Stimulated activated CD4-positive, alpha-beta T cell treated with anti-CD3 and anti-CD28 coated beads, Interleukin-1b, Interleukin-23, amount 100 ng/mL, for 4 hours (primary cell): ENCODE results near the gene SFSWAP.
"Not testable (repeated sequence)": the region's sequence is repeated elsewhere in the genome, so short reads cannot be mapped to it uniquely, and the experiment has no call there.

ENCODE experiments used
- DNase-seq, 2 donors: peaks; one replicate each; pipeline ENCODE4 v3.0.0-alpha.2; 2020; ENCODE audit warnings: low read depth in 2 of 2

SFSWAP gene

GRCh38 chr12:131710464-131711457 lies at the start of gene SFSWAP:
TSS of gene SFSWAP (plus strand) at chr12:131711090. CDS start at chr12:131711230, 140 bp downstream.
- DNase-seq, result peak; percentile 63 to 75

- DNase-seq, result not testable (repeated sequence)
These were observed 49.5 kb upstream of the SFSWAP start for GRCh38 chr12:131661170-131661985.

DNA sequence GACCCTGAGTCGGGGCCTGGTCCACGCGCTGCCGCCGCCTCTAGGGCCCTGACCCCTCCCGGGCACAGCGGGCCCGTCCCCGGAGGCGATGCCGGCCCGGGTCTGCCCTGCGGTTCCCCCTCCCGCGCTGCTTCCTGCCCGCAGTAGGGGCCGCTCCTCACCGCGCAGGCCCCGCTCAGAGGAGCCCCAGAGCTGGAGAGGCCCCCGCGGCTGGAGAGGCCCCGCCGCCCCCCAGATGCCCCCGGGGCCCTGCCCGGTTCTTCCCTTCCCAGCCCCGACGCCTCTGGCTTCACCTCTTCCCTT lies 49.0 kb upstream of the SFSWAP start:
- not testable (repeated sequence) for DNase-seq

DNA sequence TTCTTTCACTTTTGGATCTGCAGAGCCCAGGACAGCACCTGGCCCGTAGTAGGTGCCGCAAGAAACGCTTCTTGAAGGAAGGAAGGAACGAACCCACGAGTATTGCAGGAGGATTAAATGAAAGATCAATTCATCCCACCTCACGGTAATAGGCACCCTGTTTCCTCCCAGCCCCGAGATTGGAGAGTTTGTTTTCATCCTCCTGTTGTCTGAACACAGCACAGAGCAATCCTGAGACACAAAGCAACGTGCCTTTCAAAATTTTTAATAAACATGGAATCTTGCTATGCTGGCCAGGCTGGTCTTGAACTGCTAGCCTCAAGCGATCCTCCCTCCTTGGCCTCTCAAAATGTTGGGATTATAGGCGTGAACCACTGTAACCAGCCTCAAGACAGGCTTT lies 48.5 kb upstream of the SFSWAP start:
- DNase-seq, result not testable (repeated sequence)

GRCh38 chr12:131665666-131666065 lies 45.2 kb upstream of the SFSWAP start:
- not testable (repeated sequence) for DNase-seq

DNA sequence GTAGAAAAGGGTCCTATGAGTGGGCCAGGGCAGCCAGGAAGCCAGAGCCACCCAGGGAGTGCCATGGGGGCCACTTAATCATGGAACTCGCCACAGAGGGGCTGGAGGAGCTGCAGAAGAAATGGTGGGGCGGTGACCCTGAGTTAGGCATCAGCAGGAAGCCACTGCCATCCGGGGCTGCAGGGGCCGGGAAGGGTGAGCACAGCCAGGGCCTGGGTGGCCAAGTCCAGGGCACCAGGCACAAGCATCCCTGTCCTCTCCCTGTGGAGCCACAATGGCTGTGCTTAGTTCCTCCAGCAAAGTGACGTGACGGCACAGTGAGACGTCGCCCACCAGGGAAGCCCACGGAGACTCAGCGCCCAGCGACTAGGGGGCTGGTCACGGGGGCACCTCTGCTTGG lies 44.4 kb upstream of the SFSWAP start:
- not testable (repeated sequence) for DNase-seq

DNA sequence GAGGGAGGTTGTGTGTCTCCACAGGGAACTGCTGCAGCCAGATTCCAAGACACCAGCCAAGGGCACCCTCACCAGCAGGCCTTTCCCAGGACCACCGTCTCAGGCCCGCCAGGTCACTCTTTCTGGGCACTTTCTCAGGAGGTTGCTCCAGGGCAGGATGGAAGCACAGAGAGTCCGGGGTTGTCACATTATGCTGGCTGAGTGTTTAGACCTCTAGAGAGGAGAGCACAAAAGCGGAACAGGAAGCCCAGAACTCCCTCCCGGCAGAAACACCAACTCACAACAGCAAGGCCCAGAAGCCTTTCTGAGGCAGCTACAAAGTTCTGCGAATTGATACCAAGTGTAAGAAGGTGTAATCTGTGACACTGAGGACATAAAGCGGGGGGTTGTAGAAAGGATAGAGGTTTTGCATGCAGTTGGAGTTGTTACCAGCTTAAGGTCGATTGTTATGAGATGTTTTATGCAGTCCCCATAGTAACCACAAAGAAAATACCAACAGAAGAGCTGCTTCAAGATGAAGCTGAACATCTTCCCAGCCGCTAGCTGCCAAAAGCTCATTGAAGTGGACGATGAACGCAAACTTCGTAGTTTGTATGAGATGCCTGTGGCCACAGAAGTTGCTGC lies 43.8 kb upstream of the SFSWAP start:
- not testable (repeated sequence) for DNase-seq

DNA sequence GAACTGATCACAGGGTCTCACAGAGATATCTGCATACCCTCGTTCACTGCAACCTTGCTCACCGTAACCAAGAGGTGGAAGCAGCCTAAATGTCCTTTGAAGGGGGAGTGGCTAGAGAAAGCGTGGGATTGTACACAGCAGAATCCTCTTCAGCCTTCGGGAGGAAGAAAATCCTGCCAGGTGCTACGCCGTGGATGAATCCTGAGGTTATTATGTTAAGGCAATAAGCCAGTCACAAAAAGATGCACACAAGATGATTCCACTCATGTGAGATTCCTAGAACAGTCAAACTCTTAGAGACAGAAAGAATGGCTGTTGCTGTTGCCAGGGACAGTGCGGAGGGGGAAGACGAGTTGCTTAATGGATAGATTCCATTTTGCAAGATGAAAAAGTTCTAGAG lies 39.6 kb upstream of the SFSWAP start:
- no peak for DNase-seq

DNA sequence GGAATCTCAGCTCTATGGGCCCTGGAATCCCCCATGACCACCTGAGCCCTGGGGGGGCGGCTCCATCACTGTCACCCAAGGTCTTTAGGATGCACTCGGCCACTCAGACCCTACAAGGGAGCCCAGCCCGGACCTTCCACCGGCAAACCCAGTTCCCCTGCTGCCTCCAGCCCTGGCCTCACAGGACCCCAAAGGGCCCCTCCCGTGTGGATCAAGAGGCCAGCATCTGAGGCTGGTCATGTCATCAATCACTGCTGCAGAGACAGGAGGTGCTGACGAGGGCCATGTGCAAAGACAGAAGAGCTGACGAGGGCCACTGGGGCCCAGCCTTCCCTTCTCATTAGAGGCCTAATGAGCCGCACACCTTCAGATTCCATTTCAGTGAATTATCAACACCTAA lies 39.0 kb upstream of the SFSWAP start:
- DNase-seq, result no peak

DNA sequence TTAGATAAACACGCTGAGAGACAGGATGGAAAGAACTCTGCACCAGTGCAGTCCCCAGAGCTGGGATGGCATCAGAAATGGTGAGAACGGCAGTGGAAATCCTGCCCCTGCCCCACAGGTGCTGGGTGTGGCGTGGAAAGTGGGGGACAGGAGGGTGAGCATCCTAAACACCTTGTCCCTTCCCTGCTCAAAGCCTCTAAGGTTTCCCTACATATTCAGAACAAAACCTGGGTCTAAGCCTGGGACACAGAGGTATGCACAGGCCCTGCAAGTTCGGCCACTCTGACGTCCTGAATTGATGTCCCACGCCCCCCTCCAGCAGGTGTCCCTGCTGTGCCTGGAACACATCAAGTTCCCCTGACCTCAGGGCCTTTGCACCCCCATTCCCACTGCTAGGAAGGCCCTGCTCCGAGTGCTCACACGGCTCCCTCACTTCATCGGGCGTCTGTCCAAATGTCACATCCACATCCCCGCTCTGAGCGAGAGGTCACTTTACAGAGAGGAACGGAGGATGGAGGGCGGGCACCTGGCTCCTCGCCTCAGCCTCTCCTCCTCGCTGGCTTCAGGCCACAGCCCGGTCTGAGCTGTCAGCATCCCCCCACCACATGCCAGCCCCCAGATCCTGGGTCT lies 38.5 kb upstream of the SFSWAP start:
- DNase-seq, result no peak

DNA sequence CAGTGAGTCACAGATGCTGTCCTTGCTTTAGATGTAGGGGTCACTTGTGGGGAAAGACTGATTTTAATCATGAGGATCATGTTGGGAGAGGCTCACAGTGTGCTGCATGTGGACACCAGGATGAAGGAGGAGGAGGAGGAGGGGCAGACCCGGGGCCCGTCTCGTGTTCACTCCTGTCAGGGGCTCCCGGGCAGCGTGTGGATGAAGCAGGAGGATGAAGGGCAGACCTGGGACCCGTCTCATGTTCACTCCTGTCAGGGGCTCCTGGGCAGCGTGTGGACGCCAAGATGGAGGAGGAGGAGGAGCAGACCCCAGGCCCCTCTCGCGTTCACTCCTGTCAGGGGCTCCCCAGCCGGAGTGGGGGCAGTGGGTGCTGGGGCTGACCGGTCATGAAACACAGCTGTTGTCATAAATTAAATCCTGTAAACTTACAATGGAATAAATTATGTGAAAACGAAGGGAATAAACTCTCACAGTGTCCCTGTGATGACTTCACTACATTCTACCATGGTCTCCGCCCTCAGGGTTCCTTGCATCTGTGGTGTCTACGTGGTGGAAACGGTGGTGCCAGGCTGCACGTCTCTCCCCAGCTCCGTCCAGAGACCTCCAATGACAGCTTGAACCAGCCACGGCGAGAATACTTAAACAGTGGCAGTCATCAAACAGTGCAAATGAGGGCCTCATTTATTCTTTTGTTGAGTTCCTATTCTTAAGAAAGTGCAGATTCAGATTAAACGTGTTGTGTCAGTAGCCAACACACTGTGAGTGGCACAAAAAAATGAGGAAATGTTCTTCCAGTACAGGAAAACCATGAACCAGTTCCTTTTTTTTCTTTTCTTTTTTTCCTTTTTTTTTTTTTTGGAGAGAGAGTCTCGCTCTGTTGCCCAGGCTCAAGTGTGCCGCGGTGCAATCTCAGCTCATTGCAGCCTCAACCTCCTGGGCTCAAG lies 37.7 kb upstream of the SFSWAP start:
- DNase-seq, result no peak

DNA sequence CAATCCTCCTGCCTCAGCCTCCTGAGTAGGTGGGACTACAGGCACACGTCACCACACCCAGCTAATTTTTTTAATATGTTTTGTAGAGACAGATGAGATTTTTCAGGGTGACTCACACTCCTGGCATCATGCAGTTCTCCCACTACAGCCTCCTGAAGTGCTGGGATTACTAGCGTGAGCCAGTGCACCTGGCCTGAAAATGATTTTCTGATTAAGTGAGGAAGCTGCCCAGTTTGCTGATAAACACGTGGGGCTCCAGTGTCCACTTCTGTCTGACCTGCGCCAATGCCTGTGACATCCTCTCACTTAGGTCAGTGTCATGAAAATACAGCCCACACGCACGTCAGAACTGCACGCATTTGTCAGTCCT lies 37.0 kb upstream of the SFSWAP start:
- DNase-seq, result no peak

GRCh38 chr12:131674373-131674772 lies 36.5 kb upstream of the SFSWAP start:
- DNase-seq, result no peak

DNA sequence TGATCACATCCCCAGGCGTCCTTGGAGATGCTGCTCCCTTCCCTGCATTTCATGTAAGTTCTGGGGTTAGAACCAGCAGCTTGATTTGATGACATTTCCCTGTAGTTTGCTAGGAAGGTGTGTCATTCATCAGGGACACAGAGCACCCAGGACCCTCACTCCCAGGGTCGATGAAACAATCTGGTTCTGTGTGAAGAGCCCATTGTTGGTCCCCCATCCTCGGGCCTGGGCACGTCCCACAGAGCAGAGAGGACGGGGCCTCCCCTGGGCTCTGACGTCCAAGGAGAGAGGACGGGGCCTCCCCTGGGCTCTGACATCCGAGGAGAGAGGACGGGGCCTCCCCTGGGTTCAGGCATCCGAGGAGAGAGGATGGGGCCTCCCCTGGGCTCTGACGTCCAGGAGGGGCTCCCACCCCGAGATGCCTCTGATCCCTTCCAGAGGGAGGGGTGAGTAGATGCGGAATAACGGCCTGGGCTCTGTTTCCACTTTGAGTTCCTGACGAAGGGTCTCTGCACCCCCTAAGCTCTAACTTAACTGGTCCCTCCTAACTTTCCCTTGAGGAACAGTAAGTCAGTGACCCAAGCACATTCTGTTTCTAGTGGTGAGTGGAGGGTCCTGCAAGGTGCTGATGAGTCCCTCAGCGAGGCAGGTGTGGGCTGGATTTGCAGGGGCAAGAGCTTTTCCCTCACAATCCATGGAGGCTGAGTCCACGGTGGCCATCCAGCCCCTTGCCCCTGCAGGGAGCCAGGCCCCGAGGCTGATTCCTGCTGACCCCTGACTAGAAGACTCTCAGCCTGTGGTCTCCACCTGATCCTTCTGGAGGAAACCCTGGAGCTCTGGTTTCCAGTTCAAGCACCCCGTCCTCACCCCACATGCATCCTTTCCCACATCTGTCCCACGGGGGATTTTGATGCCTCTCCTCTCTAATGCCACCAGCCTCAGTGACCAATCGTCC lies 35.5 kb upstream of the SFSWAP start:
- DNase-seq, result no peak

GRCh38 chr12:131676544-131676943 lies 34.3 kb upstream of the SFSWAP start:
- no peak for DNase-seq

DNA sequence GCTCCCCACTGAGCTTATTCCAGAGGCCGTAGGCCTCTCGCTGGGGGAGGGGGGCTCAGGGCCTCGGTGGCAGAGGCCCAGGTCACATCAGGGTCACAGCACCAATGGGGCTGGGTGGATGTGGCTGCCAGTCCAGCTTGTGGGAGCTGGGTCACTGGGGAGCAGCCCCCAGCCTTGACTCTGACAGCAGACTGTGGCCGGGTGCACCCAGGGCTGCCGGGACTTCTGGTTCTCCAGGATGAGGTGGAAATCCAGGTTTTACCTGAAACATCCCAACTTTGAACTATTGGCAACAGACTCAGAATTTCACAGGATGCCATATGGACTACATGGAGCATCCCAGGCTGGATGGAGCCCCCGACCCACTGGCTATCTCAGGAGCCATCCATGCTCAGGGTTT lies 33.8 kb upstream of the SFSWAP start:
- DNase-seq, result not testable (repeated sequence)

DNA sequence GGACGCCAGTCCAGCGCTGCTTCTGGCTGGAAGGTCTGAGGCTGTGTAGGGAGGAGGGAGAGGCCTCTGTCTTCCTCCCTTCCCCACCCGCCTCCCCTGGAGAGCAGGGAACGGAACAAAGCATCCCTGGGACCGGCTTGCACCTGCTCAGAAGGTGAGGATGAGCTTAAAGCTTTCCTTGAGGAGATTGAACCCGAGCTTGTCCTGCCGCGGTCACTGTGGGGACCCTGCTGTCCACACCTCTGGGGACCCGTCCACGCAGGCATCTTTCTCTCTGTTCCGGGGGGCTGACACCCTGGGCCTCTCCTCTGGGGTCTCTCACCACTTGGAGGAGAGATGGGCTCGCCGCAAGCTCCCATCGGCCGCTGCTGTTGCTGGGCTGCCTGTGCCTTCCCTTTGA lies 33.2 kb upstream of the SFSWAP start:
- no peak for DNase-seq

DNA sequence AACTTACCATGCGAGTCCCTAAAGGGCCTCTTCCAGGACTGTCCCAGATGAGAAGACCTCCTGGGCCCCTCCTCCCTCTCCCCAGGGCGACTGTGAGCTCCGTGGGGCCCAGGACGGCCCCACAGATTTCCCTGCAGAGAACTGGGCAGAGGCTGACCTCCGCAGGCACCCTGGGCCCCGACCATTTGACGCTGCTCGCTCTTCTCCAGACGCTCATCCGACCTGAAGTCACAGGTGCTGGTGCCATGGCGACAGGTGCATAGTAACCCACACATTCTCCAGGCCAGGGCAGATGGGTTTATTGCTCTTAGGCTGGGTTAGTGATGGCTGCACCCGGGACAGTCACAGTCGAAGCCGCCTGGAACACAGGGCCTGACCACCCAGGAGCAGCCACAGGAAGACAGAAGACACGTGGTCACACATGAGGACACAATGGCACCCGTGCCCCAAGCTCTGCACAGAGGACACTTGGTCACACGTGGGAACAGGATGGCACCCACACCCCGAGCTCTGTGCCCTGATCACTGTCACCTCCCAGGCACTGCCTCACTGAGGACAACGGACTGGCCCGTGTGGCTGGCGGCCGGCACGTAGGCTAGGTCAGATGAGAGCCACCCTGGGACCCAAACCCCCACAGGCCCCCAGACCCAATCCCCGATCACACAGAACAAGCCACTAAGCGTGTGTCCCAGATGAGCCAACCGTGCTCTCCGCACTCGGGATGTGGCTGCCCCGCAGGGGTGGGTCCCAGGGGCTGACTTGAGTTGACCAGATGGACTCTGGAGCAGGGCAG lies 32.3 kb upstream of the SFSWAP start:
- not testable (repeated sequence) for DNase-seq

DNA sequence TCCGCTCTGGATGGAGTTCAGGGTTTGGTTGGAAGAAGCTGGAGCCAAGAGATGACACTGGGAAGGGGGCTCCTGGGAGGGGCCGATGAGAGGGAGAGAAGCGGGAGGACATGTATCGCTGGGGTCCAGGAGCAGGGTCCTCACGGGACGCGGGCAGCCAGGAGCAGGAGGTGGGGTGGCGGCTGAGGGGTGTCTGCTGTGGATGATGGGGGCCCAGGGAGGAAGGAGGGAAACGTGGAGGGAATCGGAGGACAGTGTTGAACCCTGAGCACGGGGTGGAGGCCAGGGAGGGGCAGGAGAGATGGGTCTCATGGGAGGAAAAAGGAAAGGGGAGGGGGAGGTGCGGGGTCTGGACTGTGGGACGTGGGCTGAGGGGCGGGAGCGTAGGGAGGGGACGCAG lies 31.7 kb upstream of the SFSWAP start:
- DNase-seq, result not testable (repeated sequence)
